CD4-positive, alpha-beta T cell treated with Interleukin-4 for 1 hour (primary cell): ENCODE measurements around the gene EGF.

Experiments
- DNase-seq, 2 donors: peaks; one replicate each; pipeline ENCODE4 v3.0.0-alpha.2; 2020 to 2022

Gene EGF

GRCh38 chr4:110042545-110043517, 130.1 kb downstream of the EGF start:
- DNase-seq = no peak

GRCh38 chr4:110046588-110047049, 133.9 kb downstream of the EGF start:
- DNase-seq = no peak

GRCh38 chr4:110049951-110050925, 137.6 kb downstream of the EGF start:
- peak; percentile 51 to 66 for DNase-seq

- DNase-seq = peak in 1 of 2 donors; percentile 18
Measured at GRCh38 chr4:110055158-110055768, 142.6 kb downstream of the EGF start.

- no peak for DNase-seq
Measured at GRCh38 chr4:110058677-110059076, 146.0 kb downstream of the EGF start.

- peak in 1 of 2 donors; percentile 48 for DNase-seq
Measured at GRCh38 chr4:110059556-110060191, 147.0 kb downstream of the EGF start.

GRCh38 chr4:110061076-110061475, 148.4 kb downstream of the EGF start:
- DNase-seq = no peak
